Measurements from ENCODE around the gene ELMO2.

ELMO2 gene, protein sequence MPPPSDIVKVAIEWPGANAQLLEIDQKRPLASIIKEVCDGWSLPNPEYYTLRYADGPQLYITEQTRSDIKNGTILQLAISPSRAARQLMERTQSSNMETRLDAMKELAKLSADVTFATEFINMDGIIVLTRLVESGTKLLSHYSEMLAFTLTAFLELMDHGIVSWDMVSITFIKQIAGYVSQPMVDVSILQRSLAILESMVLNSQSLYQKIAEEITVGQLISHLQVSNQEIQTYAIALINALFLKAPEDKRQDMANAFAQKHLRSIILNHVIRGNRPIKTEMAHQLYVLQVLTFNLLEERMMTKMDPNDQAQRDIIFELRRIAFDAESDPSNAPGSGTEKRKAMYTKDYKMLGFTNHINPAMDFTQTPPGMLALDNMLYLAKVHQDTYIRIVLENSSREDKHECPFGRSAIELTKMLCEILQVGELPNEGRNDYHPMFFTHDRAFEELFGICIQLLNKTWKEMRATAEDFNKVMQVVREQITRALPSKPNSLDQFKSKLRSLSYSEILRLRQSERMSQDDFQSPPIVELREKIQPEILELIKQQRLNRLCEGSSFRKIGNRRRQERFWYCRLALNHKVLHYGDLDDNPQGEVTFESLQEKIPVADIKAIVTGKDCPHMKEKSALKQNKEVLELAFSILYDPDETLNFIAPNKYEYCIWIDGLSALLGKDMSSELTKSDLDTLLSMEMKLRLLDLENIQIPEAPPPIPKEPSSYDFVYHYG

DNA sequence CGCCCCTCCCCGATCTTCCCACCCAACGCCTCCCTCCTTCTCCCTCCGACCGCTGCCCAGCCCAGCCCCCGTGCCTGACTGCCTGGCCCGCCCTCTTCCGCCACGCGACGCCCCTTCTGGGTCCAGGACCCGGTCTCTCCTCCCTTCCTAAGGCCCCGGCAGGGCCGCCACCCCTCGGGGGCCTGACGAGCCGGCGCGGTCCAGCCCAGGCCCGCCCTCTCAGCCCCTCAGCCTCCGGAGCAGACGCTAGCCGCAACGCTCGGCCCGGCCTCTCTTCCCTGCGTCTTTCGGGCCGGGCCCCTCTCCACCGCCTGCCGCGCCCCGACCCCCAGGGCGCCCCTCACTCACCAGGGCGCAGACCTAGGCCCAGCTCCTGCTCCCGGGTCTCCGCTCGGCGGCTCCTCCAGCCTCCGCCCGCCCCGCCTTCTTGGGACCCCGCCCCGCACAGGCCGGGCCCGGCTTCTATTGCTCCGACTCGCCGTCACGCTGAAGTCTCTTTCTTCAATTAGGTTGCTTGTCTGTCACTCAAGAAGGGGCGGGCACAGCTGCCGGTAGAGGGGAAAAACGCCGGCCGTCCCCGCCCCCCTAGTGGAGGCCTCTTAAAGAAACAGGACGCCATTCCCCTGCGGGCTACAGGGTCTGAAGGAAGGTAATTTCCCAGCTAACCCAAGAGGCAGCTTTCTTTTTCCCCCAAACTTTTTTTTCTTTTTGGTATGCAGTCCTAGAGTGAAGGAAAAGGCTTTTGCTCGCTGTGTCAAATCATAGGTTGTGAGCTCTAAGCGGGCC is at the start of gene ELMO2:
TSS of gene ELMO2 (minus strand) at position 416 of the 786 bp plus-strand sequence. CDS start 12,133 bp downstream, outside the sequence.
- intact Hi-C loops (cut with DNase I), result loop anchor here (2.0 kb wide), 2 partner anchors 32 to 42 kb away; no protein-coding TSS in a partner anchor
- DNase-seq, result peak; percentile 94 to 100 (median 97)

DNA sequence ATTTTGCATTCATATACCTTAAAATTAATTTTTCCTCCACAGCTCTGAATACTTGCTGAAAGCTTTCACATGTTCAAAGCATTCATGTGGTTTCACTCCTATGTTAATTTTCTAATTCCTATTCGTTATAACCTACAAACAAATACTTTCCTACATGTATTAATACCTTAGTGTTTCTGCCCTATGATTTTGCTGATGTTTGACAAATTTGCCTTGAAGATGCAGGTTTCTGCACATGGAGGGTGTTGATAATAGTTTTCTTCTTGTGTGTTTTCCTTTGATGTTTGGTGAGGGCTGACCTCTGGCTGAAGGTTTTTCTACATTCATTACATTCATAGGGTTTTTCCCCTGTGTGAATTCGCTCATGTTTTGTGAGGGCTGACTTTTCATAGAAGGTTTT is 49.3 kb upstream of the ELMO2 start:
- intact Hi-C loops (cut with DNase I), result no loop called here
- DNase-seq, result no peak

- intact Hi-C loops (cut with DNase I), result no loop called here
- DNase-seq, result no peak
Observed at GRCh38 chr20:46446851-46447250, 40.4 kb upstream of the ELMO2 start.

- intact Hi-C loops (cut with DNase I), result loop anchor here (2.0 kb wide), 2 partner anchors 33 to 307 kb away; partner anchors contain the start of gene ELMO2
Observed at GRCh38 chr20:46439837-46440236, 33.4 kb upstream of the ELMO2 start.

GRCh38 chr20:46438156-46438750 is 31.8 kb upstream of the ELMO2 start:
- peak in 8 of 10 donors; percentile 46 to 90 (median 63) for DNase-seq
- intact Hi-C loops (cut with DNase I), result loop anchor here (2.0 kb wide), 2 partner anchors 31 to 305 kb away; partner anchors contain the start of gene ELMO2

More at GRCh38 chr20:46439837-46440236, 33.4 kb upstream of the ELMO2 start:
- DNase-seq, result no peak

DNA sequence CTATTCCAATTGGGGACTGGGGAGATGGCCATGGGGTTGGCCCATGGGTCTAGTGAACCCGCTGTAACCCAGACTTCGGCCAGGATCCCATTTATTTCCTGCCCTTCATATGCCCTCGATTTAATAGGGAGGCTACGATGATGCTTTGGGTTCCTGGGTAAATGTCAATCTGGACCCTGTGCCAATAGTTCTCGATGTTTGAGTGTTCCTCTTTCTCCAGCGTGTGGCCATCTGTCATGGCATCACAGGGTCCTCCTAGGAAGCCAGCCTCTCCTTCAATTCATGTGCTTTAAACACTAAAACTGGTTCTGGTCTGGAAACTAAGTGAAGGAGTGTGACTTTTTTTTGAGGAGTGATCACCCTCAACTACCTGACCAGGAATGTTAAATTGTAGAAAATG is 28.7 kb upstream of the ELMO2 start:
- DNase-seq, result no peak
- intact Hi-C loops (cut with DNase I), result no loop called here

- no peak for DNase-seq
- intact Hi-C loops (cut with DNase I), result no loop called here
Observed at GRCh38 chr20:46434597-46434996, 28.2 kb upstream of the ELMO2 start.

GRCh38 chr20:46433051-46433450 is 26.6 kb upstream of the ELMO2 start:
- no peak for DNase-seq
- intact Hi-C loops (cut with DNase I), result no loop called here

DNA sequence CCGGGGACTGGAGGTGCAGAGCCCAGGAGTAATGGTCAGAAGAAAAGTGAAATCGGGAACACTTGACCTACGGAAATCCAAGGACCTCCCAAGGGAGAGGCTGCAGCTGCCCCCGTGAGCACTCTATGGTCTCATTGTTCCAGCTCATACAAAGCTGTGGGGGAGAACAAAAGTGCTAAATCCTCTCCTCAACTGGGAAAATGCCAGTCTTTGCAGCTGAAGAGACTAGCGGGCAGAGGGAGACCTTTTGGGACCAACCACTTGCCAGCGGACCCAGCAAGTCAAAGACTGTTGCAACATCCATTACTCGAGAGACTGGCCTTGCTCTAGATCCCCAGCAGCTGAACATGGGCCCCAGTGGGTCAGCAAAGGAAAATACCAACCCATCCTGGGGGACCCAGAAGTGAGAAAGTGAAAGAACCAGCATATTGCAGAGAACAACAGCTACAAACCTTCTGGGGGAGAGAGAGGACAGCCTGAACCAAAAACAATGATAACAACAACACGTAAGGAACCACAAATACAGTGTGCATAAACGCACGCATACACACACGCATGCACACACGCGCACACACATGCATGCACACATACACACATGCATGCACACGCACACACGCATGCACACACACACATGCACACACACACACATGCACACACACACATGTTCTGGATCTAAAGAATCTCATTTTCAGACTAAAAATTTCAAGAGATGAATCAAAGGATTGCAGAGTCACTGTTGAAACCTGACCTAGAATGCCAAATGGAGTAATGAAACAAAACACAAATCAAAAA is 24.7 kb upstream of the ELMO2 start:
- intact Hi-C loops (cut with DNase I), result no loop called here
- DNase-seq, result peak in 8 of 10 donors; percentile 18 to 92 (median 48)

GRCh38 chr20:46427384-46427783 is 21.0 kb upstream of the ELMO2 start:
- intact Hi-C loops (cut with DNase I), result no loop called here
- DNase-seq, result no peak

DNA sequence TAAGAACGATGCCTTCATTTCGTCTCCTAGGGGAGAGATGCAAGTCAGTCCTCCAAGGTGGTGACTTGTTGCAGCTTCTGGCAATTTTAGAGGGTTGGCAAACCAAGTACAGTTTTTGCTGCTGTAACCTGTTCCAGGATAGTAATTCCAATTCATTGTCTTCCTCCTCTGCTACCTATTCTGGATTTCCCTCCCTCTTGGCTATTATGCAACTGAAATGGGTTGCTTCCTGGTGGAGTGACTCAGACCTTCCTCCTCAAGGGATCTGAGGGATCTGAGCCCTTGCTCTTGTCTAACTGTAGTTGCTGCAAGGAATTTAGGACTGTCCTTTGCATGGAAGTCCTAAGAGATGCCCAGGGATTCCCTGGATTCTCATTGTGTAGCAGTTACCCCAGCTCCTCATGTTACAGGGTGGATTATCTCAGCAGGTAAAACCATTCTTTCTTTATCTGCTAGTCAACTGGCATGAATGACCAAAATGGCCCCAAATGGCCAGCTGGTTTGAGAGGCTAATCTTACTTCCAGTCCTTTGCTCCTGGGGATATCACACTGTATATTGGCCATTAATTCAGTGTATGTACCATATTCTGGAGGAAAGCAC is 17.6 kb upstream of the ELMO2 start:
- DNase-seq, result no peak
- intact Hi-C loops (cut with DNase I), result no loop called here

- intact Hi-C loops (cut with DNase I), result no loop called here
- DNase-seq, result no peak
Observed at GRCh38 chr20:46423342-46423741, 16.9 kb upstream of the ELMO2 start.

DNA sequence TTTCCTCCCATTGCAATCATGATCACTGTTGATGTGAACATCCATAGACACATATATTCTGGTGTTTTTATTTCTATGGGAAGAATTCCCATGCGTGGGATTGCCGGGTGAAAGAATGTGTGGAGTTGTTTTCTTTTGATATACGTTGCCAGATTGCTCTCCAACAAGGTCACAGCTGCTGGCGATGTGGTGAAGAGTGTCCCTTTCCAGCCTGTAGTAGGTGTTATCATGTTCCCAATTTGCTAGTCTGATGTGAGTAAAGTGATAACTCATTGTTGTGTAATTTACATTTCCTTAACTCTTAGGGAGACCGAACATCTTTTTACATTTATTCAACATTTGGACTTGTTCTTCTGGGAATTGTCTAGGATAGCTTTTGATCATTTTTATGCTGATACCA is 14.5 kb upstream of the ELMO2 start:
- intact Hi-C loops (cut with DNase I), result no loop called here

DNA sequence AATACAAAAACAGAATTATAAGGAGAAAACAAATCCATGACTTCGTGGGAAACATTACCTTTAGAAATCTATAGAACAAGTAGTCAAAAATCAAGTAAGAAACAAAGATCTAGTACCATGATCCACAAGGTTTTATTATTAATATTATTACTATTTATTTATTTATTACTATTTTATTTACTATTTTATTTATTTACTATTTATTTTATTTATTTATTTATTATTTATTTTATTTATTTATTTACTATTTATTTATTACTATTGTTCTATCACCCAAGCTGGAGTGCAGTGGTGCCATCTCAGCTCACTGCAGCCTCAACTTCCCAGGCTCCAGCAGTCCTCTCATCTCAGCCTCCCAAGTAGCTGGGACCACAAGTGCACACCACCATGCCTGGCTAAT is 13.5 kb upstream of the ELMO2 start:
- DNase-seq, result no peak
- intact Hi-C loops (cut with DNase I), result no loop called here

More for the DNA sequence above, 14.5 kb upstream of the ELMO2 start:
- no peak for DNase-seq

DNA sequence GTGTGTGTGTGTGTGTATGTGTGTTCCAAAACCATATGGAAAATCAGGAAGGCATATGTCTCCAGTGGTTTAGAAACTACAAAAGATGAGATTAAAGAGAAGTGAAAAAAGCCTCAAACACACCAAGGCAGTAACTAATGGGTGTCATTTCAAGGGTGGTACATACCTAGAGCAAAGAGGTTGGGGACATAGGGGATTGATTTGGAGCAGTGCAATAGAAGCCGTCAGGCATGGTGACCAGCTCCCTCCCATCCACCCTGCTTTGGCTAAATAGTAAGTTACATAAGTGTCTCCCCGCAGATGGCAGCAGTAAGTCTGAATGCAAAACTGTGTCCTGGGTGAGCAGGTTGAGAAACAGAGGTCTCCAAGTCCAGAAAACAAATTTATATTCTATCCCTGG is 10.4 kb upstream of the ELMO2 start:
- no peak for DNase-seq
- intact Hi-C loops (cut with DNase I), result no loop called here

DNA sequence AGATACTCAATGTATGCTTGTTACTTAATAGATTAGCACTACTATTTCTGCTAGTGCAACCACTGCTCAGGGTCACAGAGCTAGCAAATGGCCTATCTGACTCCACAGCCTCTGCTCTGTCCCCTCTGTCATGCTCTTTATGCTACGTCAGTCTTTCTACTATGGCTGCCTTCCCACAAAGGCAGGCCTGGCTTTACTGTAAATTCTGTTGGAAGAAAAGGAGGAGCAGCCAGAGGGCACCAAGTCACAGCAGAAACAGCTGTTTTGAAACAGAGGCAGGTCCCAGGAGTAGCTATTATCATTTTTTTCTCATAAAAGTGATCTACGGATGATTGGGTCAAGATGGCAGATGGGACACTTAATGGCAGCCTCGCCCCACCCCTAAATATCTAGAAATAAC is 10.0 kb upstream of the ELMO2 start:
- intact Hi-C loops (cut with DNase I), result no loop called here
- DNase-seq, result no peak

DNA sequence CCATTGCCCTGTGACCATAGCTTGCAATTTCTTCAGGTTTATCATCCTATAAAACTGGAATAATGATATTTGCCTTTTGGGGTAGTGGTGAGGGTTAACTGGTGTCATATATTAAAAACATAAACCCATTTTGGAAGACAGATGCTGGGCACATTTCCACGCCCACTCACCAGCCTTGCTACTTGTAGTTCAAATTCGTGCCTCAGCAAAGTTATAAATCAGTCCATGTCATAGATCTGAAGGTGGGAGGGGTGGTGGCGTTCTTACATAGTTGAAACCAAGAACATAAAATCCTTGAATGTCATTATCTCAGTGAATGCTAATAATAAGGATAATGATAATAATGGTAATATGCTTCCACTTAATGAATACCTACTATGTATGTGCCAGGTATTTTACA is 9.4 kb upstream of the ELMO2 start:
- DNase-seq, result no peak
- intact Hi-C loops (cut with DNase I), result no loop called here

DNA sequence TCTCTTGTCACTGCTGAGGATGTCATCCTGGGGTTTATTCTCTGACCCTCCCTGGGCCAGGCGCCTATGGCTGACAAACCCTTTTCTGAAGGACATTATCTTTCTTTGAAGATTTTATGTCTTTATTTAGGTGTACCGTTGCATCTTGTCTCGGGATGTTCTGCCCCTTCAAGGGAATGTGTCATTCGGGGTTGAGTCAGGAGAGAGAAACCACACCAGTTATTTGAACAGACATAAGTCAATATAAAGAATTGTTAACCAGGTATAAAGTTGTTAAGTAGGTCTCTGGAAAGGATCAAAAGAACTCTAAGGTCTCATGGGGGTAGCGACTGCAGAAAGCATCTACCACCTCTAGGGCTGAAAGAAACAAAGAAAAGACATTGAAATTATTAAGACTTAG is 8.2 kb upstream of the ELMO2 start:
- intact Hi-C loops (cut with DNase I), result no loop called here
- no peak for DNase-seq

GRCh38 chr20:46411637-46412036 is 5.2 kb upstream of the ELMO2 start:
- intact Hi-C loops (cut with DNase I), result no loop called here
- no peak for DNase-seq
